ENCODE measurements around the gene ZNF354C. TPM values are rescaled to one million over a fixed set of nuclear protein-coding genes. Genes with fewer than 3 reads are reported as not detected.

ZNF354C gene
- total RNA-seq, 4 donors from 2014 or later = 0.80 to 4.8 (median 2.4) TPM

GRCh38 chr5:179113945-179114641 lies 53.9 kb downstream of the ZNF354C start:
- DNase-seq = no peak
- Histone ChIP-seq H3K4me1 (no peaks in the 10 kb centered on the region), H3K4me3 (no peak overlapping the region), H3K27ac (no peak overlapping the region), H3K27me3 (no peaks in the 10 kb centered on the region), H3K9me3 (peaks cover 0 to 78% (median 18%) of the 10 kb centered on the region in 3 donors), H3K36me3 (peaks cover 0 to 10% (median 0%) of the 10 kb centered on the region in 3 donors)
- TF ChIP-seq POLR2A (IDR thresholded peaks at IDR 0.05) (no peak), CTCF (IDR thresholded peaks at IDR 0.05) (no peak)
- 71 to 82% methylated on average over 7 to 10 of the region's 12 CpGs for WGBS, 2 donors
- intact Hi-C loops (cut with DNase I) = no loop called here

GRCh38 chr5:179114756-179115155 lies 54.6 kb downstream of the ZNF354C start:
- H3K27ac ChIP-seq = no peak overlapping the region
- no peak for TF ChIP-seq CTCF (IDR thresholded peaks at IDR 0.05)
- H3K36me3 ChIP-seq = peaks cover 0 to 10% (median 0%) of the 10 kb centered on the region in 3 donors
- no peaks in the 10 kb centered on the region for H3K27me3 ChIP-seq
- WGBS, 2 donors = 90 to 96% methylated on average over 7 of the region's 7 CpGs
- H3K4me3 ChIP-seq = no peak overlapping the region
- intact Hi-C loops (cut with DNase I) = no loop called here
- no peaks in the 10 kb centered on the region for H3K4me1 ChIP-seq
- no peak for DNase-seq
- H3K9me3 ChIP-seq = peaks cover 0 to 73% (median 18%) of the 10 kb centered on the region in 3 donors

- intact Hi-C loops (cut with DNase I) = no loop called here
- TF ChIP-seq CTCF (IDR thresholded peaks at IDR 0.05) (no peak), POLR2A (IDR thresholded peaks at IDR 0.05) (no peak)
- Histone ChIP-seq H3K36me3 (peaks cover 0 to 10% (median 0%) of the 10 kb centered on the region in 3 donors), H3K27ac (no peak overlapping the region), H3K4me1 (no peaks in the 10 kb centered on the region), H3K27me3 (no peaks in the 10 kb centered on the region), H3K9me3 (peaks cover 0 to 68% (median 18%) of the 10 kb centered on the region in 3 donors), H3K4me3 (no peak overlapping the region)
- no peak for DNase-seq
- 89 to 90% methylated on average over 5 of the region's 5 CpGs for WGBS, 2 donors
These were observed 55.1 kb downstream of the ZNF354C start for GRCh38 chr5:179115307-179115706.

- intact Hi-C loops (cut with DNase I) = no loop called here
- no peak for DNase-seq
These were observed 55.8 kb downstream of the ZNF354C start for GRCh38 chr5:179115845-179116524.

More at GRCh38 chr5:179115845-179116524, 55.8 kb downstream of the ZNF354C start:
- peaks cover 0 to 10% (median 0%) of the 10 kb centered on the region in 3 donors for H3K36me3 ChIP-seq
- H3K4me3 ChIP-seq = no peak overlapping the region
- TF ChIP-seq POLR2A (IDR thresholded peaks at IDR 0.05) (no peak), CTCF (IDR thresholded peaks at IDR 0.05) (no peak)
- no peaks in the 10 kb centered on the region for H3K27me3 ChIP-seq
- peaks cover 0 to 70% (median 18%) of the 10 kb centered on the region in 3 donors for H3K9me3 ChIP-seq
- no peak overlapping the region for H3K27ac ChIP-seq
- WGBS, 2 donors = 87 to 90% methylated on average over 5 to 8 of the region's 9 CpGs
- no peaks in the 10 kb centered on the region for H3K4me1 ChIP-seq
